Panc1 (cell line): Measurements from ENCODE around the gene KIFBP. TPM values are rescaled to one million over a fixed set of nuclear protein-coding genes. Genes with fewer than 3 reads are reported as not detected.

Experiments used
- ATAC-seq: fragments of 200-7000 bp; cut with Tn5 transposase; 2 replicates; pipeline ENCODE4 v1.9.1; 2020; ENCODE audit warnings: mild to moderate bottlenecking, moderate library complexity
- BruUV-seq: library from RNA; stranded (reverse); fragments of 400-500 nt; replicated peaks from 2 replicates; lab custom pipeline; 2021; lab: Mats Ljungman, UMichigan
- CTCF ChIA-PET: fragments of 300-600 bp; sonication (Branson Sonifier 250); formaldehyde crosslinking; loops from one replicate; lab custom pipeline; 2022; ENCODE audit warnings: antibody characterized with exemption; lab: Charles Lee
- POLR2A ChIA-PET: fragments of 300-600 bp; sonication (Branson Sonifier 250); formaldehyde crosslinking; loops from one replicate; lab custom pipeline; 2022; ENCODE audit warnings: antibody characterized with exemption; lab: Charles Lee
- DNase-seq: peaks from one replicate; pipeline ENCODE4 v3.0.0-alpha.2; 2010; ENCODE audit warnings: low read depth, low spot score
- H3K27ac ChIP-seq: 2 replicates; pipeline ENCODE4 v1.5.1; 2011; ENCODE audit warnings: mild to moderate bottlenecking, low read length, inconsistent platforms
- H3K27me3 ChIP-seq: fragments of 200-500 bp; sonication (Bioruptor generic); 2 replicates; pipeline ENCODE4 v1.6.0; 2014; ENCODE audit warnings: low read length, inconsistent platforms; ENCODE audit not compliant: control insufficient read depth, insufficient read depth
- H3K36me3 ChIP-seq: fragments of 200-500 bp; sonication (Bioruptor generic); 2 replicates; pipeline ENCODE4 v1.5.1; 2014; ENCODE audit warnings: inconsistent platforms, mild to moderate bottlenecking, low read length, moderate library complexity; ENCODE audit not compliant: control insufficient read depth, insufficient read depth
- H3K4me1 ChIP-seq: 2 replicates; pipeline ENCODE4 v1.5.1; 2011; ENCODE audit warnings: inconsistent platforms, mild to moderate bottlenecking, low read length, moderate library complexity; ENCODE audit not compliant: control insufficient read depth, insufficient read depth
- H3K4me3 ChIP-seq, 2 experiments: 2 replicates each; pipeline ENCODE4 v1.5.1; 2011 to 2012; ENCODE audit warnings: low read depth in 2 of 2, low read length in 2 of 2, mild to moderate bottlenecking in 2 of 2, inconsistent platforms in 1 of 2, moderate library complexity in 1 of 2
- H3K9me3 ChIP-seq: fragments of 200-500 bp; sonication (Bioruptor generic); 2 replicates; pipeline ENCODE4 v1.5.1; 2014; ENCODE audit warnings: low read depth, mild to moderate bottlenecking, inconsistent platforms, low read length, moderate library complexity; ENCODE audit not compliant: control insufficient read depth, insufficient read depth
- CTCF ChIP-seq: fragments of 450-650 bp; IDR thresholded peaks from 2 replicates; pipeline ENCODE4 v1.5.1; 2017; ENCODE audit warnings: mild to moderate bottlenecking
- POLR2AphosphoS5 ChIP-seq: IDR thresholded peaks from 2 replicates; pipeline ENCODE4 v1.6.1; 2012; ENCODE audit warnings: mild to moderate bottlenecking, low read depth, low read length, moderate library complexity
- REST ChIP-seq, 2 experiments: IDR thresholded peaks; 2 replicates each; pipeline ENCODE4 v1.6.1; 2011 to 2012; ENCODE audit warnings: low read depth in 2 of 2, control low read depth in 1 of 2, low read length in 1 of 2, mild to moderate bottlenecking in 1 of 2, moderate library complexity in 1 of 2; ENCODE audit not compliant: insufficient read depth in 1 of 2
- SIN3A ChIP-seq: IDR thresholded peaks from 2 replicates; pipeline ENCODE4 v1.6.1; 2012; ENCODE audit warnings: low read depth, mild to moderate bottlenecking, low read length, moderate library complexity, borderline replicate concordance; ENCODE audit not compliant: insufficient read depth
- TCF7L2 ChIP-seq: IDR thresholded peaks from 2 replicates; pipeline ENCODE4 v1.6.1; 2011; ENCODE audit warnings: mild to moderate bottlenecking, low read depth, low read length, inconsistent platforms
- in situ Hi-C: cut with HindIII; loops from 2 replicates; pipeline ENCODE4 v1.10.0; 2016; ENCODE audit warnings: low sequenced_read_pairs, low pct_unique_long_range_greater_than_20kb
- intact Hi-C: fragments of 100-400 bp; cut with micrococcal nuclease; formaldehyde crosslinking; loops from one replicate; pipeline ENCODE4 v1.10.0; 2022; ENCODE audit not compliant: unreplicated experiment
- total RNA-seq: library from RNA; stranded (reverse); gene quantifications from one replicate; pipeline ENCODE4 v1.2.1, GENCODE V29; 2021; ENCODE audit not compliant: unreplicated experiment

The KIFBP gene
- total RNA-seq, 1 experiment from 2014 or later = 45.9 TPM

GRCh38 chr10:69014171-69014570 lies 25.6 kb downstream of the KIFBP start:
- ChIA-PET POLR2A (interaction anchor here (0.6 kb wide), 2 partner anchors 29 to 78 kb away, joined by 3 to 5 read pairs; no protein-coding TSS in a partner anchor), CTCF (no interaction called here)
- intact Hi-C loops = no loop called here
- Histone ChIP-seq H3K27ac (no peak overlapping the region), H3K9me3 (no peaks in the 10 kb centered on the region), H3K4me3 (no peak overlapping the region), H3K36me3 (peaks cover 16% of the 10 kb centered on the region; the same call in 1 of the 2 replicates), H3K4me1 (no peaks in the 10 kb centered on the region), H3K27me3 (no peaks in the 10 kb centered on the region)
- no TSS peak for BruUV-seq
- in situ Hi-C loops = no loop called here
- TF ChIP-seq SIN3A (no peak), CTCF (no peak), REST (IDR thresholded peaks at IDR 0.05; ENCODE audit: insufficient read depth in 1 of 2, low read depth in 2 of 2, low read length in 1 of 2) (no peak), TCF7L2 (no peak), POLR2AphosphoS5 (no peak)
- ATAC-seq (no peak), DNase-seq (no peak)

GRCh38 chr10:69018613-69019012 lies 30.0 kb downstream of the KIFBP start:
- no TSS peak for BruUV-seq
- ATAC-seq (no peak), DNase-seq (no peak)
- in situ Hi-C loops = no loop called here
- TF ChIP-seq TCF7L2 (no peak), POLR2AphosphoS5 (no peak), SIN3A (no peak), CTCF (no peak), REST (IDR thresholded peaks at IDR 0.05; ENCODE audit: insufficient read depth in 1 of 2, low read depth in 2 of 2, low read length in 1 of 2) (no peak)
- intact Hi-C loops = no loop called here
- no peak overlapping the region for H3K4me3 ChIP-seq
- ChIA-PET CTCF (no interaction called here), POLR2A (interaction anchor here (0.7 kb wide), 1 partner anchor 14 kb away, joined by 3 read pairs; no protein-coding TSS in a partner anchor)
- H3K9me3 ChIP-seq = no peaks in the 10 kb centered on the region
- no peak overlapping the region for H3K27ac ChIP-seq
- no peaks in the 10 kb centered on the region for H3K4me1 ChIP-seq
- H3K36me3 ChIP-seq = peaks cover 10% of the 10 kb centered on the region; the same call in 1 of the 2 replicates
- H3K27me3 ChIP-seq = no peaks in the 10 kb centered on the region
